ENCODE data around the gene TMC8.
"Not testable (repeated sequence)": the region's sequence is repeated elsewhere in the genome, so short reads cannot be mapped to it uniquely, and the experiment has no call there.

DNA sequence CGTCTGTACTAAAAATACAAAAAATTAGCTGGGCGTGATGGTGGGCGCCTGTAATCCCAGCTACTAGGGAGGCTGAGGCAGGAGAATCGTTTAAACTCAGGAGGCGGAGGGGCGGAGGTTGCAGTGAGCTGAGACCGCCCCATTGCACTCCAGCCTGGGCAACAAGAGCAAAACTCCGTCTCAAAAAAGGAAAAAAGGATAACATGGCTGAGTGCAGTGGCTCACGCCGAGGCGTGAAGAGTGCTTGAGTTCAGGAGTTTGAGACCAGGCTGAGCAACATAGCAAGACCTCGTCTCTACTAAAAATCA is 9.2 kb downstream of the TMC8 start:
- TF ChIP-seq, protein P1, sequence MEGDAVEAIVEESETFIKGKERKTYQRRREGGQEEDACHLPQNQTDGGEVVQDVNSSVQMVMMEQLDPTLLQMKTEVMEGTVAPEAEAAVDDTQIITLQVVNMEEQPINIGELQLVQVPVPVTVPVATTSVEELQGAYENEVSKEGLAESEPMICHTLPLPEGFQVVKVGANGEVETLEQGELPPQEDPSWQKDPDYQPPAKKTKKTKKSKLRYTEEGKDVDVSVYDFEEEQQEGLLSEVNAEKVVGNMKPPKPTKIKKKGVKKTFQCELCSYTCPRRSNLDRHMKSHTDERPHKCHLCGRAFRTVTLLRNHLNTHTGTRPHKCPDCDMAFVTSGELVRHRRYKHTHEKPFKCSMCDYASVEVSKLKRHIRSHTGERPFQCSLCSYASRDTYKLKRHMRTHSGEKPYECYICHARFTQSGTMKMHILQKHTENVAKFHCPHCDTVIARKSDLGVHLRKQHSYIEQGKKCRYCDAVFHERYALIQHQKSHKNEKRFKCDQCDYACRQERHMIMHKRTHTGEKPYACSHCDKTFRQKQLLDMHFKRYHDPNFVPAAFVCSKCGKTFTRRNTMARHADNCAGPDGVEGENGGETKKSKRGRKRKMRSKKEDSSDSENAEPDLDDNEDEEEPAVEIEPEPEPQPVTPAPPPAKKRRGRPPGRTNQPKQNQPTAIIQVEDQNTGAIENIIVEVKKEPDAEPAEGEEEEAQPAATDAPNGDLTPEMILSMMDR (tag by site-specific recombination; IDR thresholded peaks at IDR 0.05): not testable (repeated sequence)
- not testable (repeated sequence) for TF ChIP-seq ZFP3 (tag by site-specific recombination; IDR thresholded peaks at IDR 0.05; ENCODE audit: low read depth); ZNF560 (tag by site-specific recombination; IDR thresholded peaks at IDR 0.05; ENCODE audit: borderline replicate concordance); ZNF274 (IDR thresholded peaks at IDR 0.05; ENCODE audit: low read length); ZNF274 (tag by site-specific recombination; IDR thresholded peaks at IDR 0.05; ENCODE audit: borderline replicate concordance); ZNF561 (tag by site-specific recombination; IDR thresholded peaks at IDR 0.05; ENCODE audit: borderline replicate concordance); YY1 (tag by site-specific recombination; IDR thresholded peaks at IDR 0.05)
- TF ChIP-seq, protein P2, sequence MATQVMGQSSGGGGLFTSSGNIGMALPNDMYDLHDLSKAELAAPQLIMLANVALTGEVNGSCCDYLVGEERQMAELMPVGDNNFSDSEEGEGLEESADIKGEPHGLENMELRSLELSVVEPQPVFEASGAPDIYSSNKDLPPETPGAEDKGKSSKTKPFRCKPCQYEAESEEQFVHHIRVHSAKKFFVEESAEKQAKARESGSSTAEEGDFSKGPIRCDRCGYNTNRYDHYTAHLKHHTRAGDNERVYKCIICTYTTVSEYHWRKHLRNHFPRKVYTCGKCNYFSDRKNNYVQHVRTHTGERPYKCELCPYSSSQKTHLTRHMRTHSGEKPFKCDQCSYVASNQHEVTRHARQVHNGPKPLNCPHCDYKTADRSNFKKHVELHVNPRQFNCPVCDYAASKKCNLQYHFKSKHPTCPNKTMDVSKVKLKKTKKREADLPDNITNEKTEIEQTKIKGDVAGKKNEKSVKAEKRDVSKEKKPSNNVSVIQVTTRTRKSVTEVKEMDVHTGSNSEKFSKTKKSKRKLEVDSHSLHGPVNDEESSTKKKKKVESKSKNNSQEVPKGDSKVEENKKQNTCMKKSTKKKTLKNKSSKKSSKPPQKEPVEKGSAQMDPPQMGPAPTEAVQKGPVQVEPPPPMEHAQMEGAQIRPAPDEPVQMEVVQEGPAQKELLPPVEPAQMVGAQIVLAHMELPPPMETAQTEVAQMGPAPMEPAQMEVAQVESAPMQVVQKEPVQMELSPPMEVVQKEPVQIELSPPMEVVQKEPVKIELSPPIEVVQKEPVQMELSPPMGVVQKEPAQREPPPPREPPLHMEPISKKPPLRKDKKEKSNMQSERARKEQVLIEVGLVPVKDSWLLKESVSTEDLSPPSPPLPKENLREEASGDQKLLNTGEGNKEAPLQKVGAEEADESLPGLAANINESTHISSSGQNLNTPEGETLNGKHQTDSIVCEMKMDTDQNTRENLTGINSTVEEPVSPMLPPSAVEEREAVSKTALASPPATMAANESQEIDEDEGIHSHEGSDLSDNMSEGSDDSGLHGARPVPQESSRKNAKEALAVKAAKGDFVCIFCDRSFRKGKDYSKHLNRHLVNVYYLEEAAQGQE (tag by site-specific recombination; IDR thresholded peaks at IDR 0.05): not testable (repeated sequence)
